HepG2 (cell line): ENCODE measurements around the gene UBE2C. TPM values are rescaled to one million over a fixed set of nuclear protein-coding genes. Genes with fewer than 3 reads are reported as not detected.
A peak's percentile ranks its signal among the peaks of the same experiment; 100 is the strongest.

Experiments used
- ASH2L ChIP-seq: fragments of 300-600, 200-600 bp; sonication (generic); IDR thresholded peaks from 2 replicates; pipeline ENCODE4 v1.7.0; 2017; ENCODE audit warnings: low read depth, mild to moderate bottlenecking, moderate library complexity, mixed read lengths, low read length; ENCODE audit not compliant: insufficient read length
- ATF7 ChIP-seq, 2 experiments: fragments of 450-650 bp in 1 of 2; sonication (generic) in 1 of 2; formaldehyde crosslinking in 1 of 2; IDR thresholded peaks; 2 replicates each; pipeline versions ENCODE4 v1.4.0 to v1.6.1; 2016 to 2020; ENCODE audit warnings: antibody characterized with exemption in 1 of 2, mild to moderate bottlenecking in 1 of 2, missing genetic modification reagents in 1 of 2
- EZH2 ChIP-seq: conservative IDR thresholded peaks from 2 replicates; pipeline ENCODE4 v1.6.1; 2012; ENCODE audit warnings: mild to moderate bottlenecking, low read depth, low read length, moderate library complexity
- FOXA1 ChIP-seq, 2 experiments: fragments of 450-650 bp in 1 of 2; sonication (generic) in 1 of 2; formaldehyde crosslinking in 1 of 2; IDR thresholded peaks; 2 replicates each; pipeline versions ENCODE4 v1.4.0 to v1.6.1; 2016 to 2020; ENCODE audit warnings: missing genetic modification reagents in 1 of 2
- HNRNPH1 ChIP-seq: fragments of 200-400 bp; formaldehyde crosslinking; optimal IDR thresholded peaks from 2 replicates; pipeline ENCODE3; 2017; ENCODE audit warnings: mild to moderate bottlenecking, low read depth, low read length
- KDM1A ChIP-seq: IDR thresholded peaks from 2 replicates; pipeline ENCODE4 v1.6.1; 2016; ENCODE audit warnings: missing compliant biosample characterization
- KDM5A ChIP-seq: fragments of 200-600 bp; sonication (generic); IDR thresholded peaks from 2 replicates; pipeline ENCODE4 v1.7.0; 2018; ENCODE audit warnings: antibody characterized with exemption, mild to moderate bottlenecking, low read length, borderline replicate concordance
- MZF1 ChIP-seq: sonication (generic); formaldehyde crosslinking; IDR thresholded peaks from 2 replicates; pipeline ENCODE4 v1.8.1; 2023; ENCODE audit warnings: mild to moderate bottlenecking, missing genetic modification reagents, borderline replicate concordance
- NFIC ChIP-seq: IDR thresholded peaks from 2 replicates; pipeline ENCODE4 v1.6.1; 2012; ENCODE audit warnings: mild to moderate bottlenecking, low read length, inconsistent platforms
- U2AF1 ChIP-seq: fragments of 200-400 bp; formaldehyde crosslinking; optimal IDR thresholded peaks from 2 replicates; pipeline ENCODE3; 2017; ENCODE audit warnings: mild to moderate bottlenecking, low read depth, low read length
- ZBTB21 ChIP-seq: sonication (generic); formaldehyde crosslinking; IDR thresholded peaks from 2 replicates; pipeline ENCODE4 v1.4.0; 2020; ENCODE audit warnings: missing genetic modification reagents
- ZC3H4 ChIP-seq: sonication (generic); formaldehyde crosslinking; IDR thresholded peaks from 2 replicates; pipeline ENCODE4 v1.4.0; 2020; ENCODE audit warnings: missing genetic modification reagents, borderline replicate concordance
- ZNF234 ChIP-seq: sonication (generic); formaldehyde crosslinking; conservative IDR thresholded peaks from 2 replicates; pipeline ENCODE4 v1.5.1; 2020; ENCODE audit warnings: mild to moderate bottlenecking, missing genetic modification reagents
- ZNF251 ChIP-seq: sonication (generic); formaldehyde crosslinking; IDR thresholded peaks from 2 replicates; pipeline ENCODE4 v1.9.0; 2021; ENCODE audit warnings: mild to moderate bottlenecking, missing genetic modification reagents
- polyA plus RNA-seq, 8 experiments: library from polyadenylated mRNA; depleted of rRNA in 3 of 8; stranded (reverse) in 7 of 8; unstranded in 1 of 8; fragments of >200 nt; fragmentation: Illumina TruSeq in 4 of 8; extraction: Trizol in 4 of 8; gene quantifications; 2 replicates each; pipeline versions ENCODE4 v1.2.1 to v1.2.3, GENCODE V29; 2011 to 2016; ENCODE audit warnings: low read depth in 4 of 8, missing spikeins in 1 of 8, mixed read lengths in 1 of 8; ENCODE audit not compliant: insufficient read depth in 1 of 8
- total RNA-seq, 5 experiments: library from RNA; depleted of rRNA; stranded (reverse); fragments of >200 nt; fragmentation: Illumina TruSeq; extraction: Trizol; gene quantifications; 2 replicates each; pipeline ENCODE4 v1.2.3, GENCODE V29; 2016; ENCODE audit warnings: low read depth in 1 of 5
- TF ChIP-seq, protein P1 (sequence below): IDR thresholded peaks from 2 replicates; pipeline ENCODE4 v1.4.0; 2020; ENCODE audit warnings: mild to moderate bottlenecking, missing genetic modification reagents
- TF ChIP-seq, protein P2 (sequence below): sonication (generic); formaldehyde crosslinking; IDR thresholded peaks from 2 replicates; pipeline ENCODE4 v1.8.1; 2023; ENCODE audit warnings: mild to moderate bottlenecking, inconsistent platforms, moderate library complexity, missing genetic modification reagents, borderline replicate concordance
- TF ChIP-seq, protein P3 (sequence below): sonication (generic); formaldehyde crosslinking; IDR thresholded peaks from 2 replicates; pipeline ENCODE4 v1.4.0; 2020; ENCODE audit warnings: missing genetic modification reagents
- TF ChIP-seq, protein P4 (sequence below): sonication (generic); formaldehyde crosslinking; conservative IDR thresholded peaks from 2 replicates; pipeline ENCODE4 v1.8.1; 2023; ENCODE audit warnings: missing genetic modification reagents

Gene UBE2C
- total and polyA plus RNA-seq, 2 of the 13 experiments (the other 11 are each of a cell fraction or from before 2014, with no cell fraction given), result 100 to 123 TPM

DNA sequence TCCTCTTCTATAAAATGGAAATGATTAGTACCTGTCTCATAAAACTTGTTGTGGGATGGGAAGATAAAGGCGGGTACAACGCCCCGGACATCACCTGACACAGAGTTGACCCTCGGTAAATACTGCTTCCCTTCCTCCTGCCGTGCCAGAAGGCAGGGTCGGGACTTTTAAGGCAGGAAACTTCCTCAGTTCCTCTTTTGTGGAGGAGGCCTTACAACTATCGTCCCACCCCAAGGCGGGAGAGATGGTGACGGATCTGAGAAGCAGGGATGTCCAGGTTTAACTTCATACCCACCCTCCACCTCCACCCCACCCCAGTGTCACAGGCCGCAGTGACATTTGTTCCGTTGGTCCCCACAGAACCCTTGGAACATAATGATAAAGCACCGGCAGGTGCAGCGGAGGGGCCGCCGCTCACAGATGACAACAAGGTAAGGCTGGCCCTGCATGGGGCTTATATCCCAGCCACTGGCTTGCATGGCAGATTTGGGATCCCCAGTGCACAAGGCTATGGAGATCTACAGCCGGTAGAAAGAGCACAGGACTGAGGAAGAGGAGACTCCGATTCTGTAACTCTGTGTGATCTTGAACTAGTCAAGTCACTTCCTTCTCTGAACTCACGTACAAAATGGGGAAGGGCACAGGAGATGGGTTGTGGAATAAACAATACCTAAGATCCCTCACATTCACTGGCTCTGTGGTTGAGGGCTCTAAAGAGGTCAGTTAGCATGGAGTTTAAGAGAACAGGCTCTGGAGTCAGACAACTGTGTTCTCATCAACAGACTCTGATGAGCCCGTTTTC, 19.9 kb upstream of the UBE2C start (continued):
- TF ChIP-seq ASH2L (peak; percentile 25), HNRNPH1 (no peak), NFIC (no peak), MZF1 (CRISPR knock-in tag) (no peak), EZH2 (no peak), ZBTB21 (CRISPR knock-in tag) (no peak), FOXA1 (IDR thresholded peaks at IDR 0.05) (no peak), FOXA1 (CRISPR knock-in tag; IDR thresholded peaks at IDR 0.05) (no peak; the same call in 1 of the 2 replicates), KDM1A (CRISPR knock-in tag) (no peak), ZNF251 (no peak), ATF7 (IDR thresholded peaks at IDR 0.05) (no peak), ATF7 (CRISPR knock-in tag; IDR thresholded peaks at IDR 0.05) (no peak), ZC3H4 (CRISPR knock-in tag) (no peak), U2AF1 (peak; percentile 11), ZNF234 (CRISPR knock-in tag) (no peak), KDM5A (peak; percentile 54; the same call in 1 of the 2 replicates)
- TF ChIP-seq, protein P1, sequence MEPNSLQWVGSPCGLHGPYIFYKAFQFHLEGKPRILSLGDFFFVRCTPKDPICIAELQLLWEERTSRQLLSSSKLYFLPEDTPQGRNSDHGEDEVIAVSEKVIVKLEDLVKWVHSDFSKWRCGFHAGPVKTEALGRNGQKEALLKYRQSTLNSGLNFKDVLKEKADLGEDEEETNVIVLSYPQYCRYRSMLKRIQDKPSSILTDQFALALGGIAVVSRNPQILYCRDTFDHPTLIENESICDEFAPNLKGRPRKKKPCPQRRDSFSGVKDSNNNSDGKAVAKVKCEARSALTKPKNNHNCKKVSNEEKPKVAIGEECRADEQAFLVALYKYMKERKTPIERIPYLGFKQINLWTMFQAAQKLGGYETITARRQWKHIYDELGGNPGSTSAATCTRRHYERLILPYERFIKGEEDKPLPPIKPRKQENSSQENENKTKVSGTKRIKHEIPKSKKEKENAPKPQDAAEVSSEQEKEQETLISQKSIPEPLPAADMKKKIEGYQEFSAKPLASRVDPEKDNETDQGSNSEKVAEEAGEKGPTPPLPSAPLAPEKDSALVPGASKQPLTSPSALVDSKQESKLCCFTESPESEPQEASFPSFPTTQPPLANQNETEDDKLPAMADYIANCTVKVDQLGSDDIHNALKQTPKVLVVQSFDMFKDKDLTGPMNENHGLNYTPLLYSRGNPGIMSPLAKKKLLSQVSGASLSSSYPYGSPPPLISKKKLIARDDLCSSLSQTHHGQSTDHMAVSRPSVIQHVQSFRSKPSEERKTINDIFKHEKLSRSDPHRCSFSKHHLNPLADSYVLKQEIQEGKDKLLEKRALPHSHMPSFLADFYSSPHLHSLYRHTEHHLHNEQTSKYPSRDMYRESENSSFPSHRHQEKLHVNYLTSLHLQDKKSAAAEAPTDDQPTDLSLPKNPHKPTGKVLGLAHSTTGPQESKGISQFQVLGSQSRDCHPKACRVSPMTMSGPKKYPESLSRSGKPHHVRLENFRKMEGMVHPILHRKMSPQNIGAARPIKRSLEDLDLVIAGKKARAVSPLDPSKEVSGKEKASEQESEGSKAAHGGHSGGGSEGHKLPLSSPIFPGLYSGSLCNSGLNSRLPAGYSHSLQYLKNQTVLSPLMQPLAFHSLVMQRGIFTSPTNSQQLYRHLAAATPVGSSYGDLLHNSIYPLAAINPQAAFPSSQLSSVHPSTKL (CRISPR knock-in tag), result no peak
- TF ChIP-seq, protein P2, sequence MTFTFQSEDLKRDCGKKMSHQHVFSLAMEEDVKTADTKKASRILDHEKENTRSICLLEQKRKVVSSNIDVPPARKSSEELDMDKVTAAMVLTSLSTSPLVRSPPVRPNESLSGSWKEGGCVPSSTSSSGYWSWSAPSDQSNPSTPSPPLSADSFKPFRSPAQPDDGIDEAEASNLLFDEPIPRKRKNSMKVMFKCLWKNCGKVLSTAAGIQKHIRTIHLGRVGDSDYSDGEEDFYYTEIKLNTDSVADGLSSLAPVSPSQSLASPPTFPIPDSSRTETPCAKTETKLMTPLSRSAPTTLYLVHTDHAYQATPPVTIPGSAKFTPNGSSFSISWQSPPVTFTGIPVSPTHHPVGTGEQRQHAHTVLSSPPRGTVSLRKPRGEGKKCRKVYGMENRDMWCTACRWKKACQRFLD (CRISPR knock-in tag), result no peak
- TF ChIP-seq, protein P3, sequence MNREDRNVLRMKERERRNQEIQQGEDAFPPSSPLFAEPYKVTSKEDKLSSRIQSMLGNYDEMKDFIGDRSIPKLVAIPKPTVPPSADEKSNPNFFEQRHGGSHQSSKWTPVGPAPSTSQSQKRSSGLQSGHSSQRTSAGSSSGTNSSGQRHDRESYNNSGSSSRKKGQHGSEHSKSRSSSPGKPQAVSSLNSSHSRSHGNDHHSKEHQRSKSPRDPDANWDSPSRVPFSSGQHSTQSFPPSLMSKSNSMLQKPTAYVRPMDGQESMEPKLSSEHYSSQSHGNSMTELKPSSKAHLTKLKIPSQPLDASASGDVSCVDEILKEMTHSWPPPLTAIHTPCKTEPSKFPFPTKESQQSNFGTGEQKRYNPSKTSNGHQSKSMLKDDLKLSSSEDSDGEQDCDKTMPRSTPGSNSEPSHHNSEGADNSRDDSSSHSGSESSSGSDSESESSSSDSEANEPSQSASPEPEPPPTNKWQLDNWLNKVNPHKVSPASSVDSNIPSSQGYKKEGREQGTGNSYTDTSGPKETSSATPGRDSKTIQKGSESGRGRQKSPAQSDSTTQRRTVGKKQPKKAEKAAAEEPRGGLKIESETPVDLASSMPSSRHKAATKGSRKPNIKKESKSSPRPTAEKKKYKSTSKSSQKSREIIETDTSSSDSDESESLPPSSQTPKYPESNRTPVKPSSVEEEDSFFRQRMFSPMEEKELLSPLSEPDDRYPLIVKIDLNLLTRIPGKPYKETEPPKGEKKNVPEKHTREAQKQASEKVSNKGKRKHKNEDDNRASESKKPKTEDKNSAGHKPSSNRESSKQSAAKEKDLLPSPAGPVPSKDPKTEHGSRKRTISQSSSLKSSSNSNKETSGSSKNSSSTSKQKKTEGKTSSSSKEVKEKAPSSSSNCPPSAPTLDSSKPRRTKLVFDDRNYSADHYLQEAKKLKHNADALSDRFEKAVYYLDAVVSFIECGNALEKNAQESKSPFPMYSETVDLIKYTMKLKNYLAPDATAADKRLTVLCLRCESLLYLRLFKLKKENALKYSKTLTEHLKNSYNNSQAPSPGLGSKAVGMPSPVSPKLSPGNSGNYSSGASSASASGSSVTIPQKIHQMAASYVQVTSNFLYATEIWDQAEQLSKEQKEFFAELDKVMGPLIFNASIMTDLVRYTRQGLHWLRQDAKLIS (CRISPR knock-in tag), result no peak
- TF ChIP-seq, protein P4, sequence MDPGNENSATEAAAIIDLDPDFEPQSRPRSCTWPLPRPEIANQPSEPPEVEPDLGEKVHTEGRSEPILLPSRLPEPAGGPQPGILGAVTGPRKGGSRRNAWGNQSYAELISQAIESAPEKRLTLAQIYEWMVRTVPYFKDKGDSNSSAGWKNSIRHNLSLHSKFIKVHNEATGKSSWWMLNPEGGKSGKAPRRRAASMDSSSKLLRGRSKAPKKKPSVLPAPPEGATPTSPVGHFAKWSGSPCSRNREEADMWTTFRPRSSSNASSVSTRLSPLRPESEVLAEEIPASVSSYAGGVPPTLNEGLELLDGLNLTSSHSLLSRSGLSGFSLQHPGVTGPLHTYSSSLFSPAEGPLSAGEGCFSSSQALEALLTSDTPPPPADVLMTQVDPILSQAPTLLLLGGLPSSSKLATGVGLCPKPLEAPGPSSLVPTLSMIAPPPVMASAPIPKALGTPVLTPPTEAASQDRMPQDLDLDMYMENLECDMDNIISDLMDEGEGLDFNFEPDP (CRISPR knock-in tag), result 0 out of 2 replicates have a peak, but pooled peaks have one; percentile 81
